Measurements from ENCODE around the gene MYL7.

The MYL7 gene

DNA sequence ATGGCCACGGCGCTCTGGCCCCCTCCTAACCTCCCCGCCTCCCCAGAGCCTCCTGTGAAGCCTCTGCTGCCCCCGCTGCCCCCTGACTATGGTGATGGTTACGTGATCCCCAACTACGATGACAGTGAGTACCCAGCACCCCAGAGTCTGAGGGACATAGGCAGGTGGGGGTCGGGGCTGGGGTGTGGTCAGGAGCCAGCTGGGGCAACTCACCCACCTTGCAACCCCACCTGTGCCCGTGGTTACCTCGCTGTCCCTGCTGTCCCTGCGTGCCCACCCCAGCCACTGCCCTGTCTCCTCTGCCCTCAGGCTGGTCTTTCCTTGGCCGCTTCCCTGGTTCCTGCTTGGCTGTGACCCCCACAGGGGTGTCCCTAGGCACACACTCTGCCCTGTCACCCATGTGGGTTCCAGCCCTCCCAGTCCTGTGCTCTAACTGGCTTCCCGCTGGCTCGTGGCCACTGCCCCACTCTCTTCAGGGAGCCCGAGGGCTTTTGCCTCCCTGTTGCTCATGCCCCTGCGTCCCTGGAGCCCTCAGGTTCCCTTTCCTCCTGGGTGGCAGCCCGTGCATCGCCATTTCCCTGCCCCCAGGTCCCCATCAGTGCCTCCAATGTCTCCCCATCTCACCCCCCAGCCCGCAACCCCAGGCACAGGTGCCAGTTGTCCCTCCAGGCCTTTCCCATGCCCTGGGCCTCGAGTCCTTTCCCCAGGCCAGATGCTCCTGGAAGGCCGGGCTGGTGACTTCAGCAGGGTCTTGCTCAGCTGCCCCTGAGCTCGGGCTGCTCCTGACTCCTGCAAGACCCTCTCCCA, 33.0 kb downstream of the MYL7 start:
- no peak overlapping the region for H3K4ac ChIP-seq (ENCODE audit: low read length)
- peaks cover 0 to 2% of the 10 kb centered on the region in 2 donors for H3K9me3 ChIP-seq (replicated peaks in 1 of 2; ENCODE audit: control insufficient read depth in 2 of 2, insufficient read depth in 1 of 2, low read depth in 1 of 2, low read length in 2 of 2)
- no peak overlapping the region for H2BK120ac ChIP-seq (ENCODE audit: low read depth, low read length)
- H4K8ac ChIP-seq (ENCODE audit: low read depth, low read length), result peak overlapping the region; percentile 3
- no peak overlapping the region for H2BK15ac ChIP-seq (ENCODE audit: low read length)
- H2AK5ac ChIP-seq (ENCODE audit: low read depth, low read length), result no peak overlapping the region
- peaks cover 0 to 8% (median 0%) of the 10 kb centered on the region in 3 experiments for H3K27me3 ChIP-seq (ENCODE audit: control insufficient read depth in 3 of 3, insufficient read depth in 3 of 3, low read depth in 1 of 3, low read length in 3 of 3)
- no peak overlapping the region for H3K4me2 ChIP-seq (ENCODE audit: insufficient read depth, low read length, poor library complexity, severe bottlenecking)
- H3K27ac ChIP-seq (replicated peaks; ENCODE audit: low read length), result no peak overlapping the region
- H3K36me3 ChIP-seq (replicated peaks in 1 of 2; ENCODE audit: control insufficient read depth in 2 of 2, insufficient read depth in 2 of 2, low read length in 2 of 2), result peaks cover 18 to 32% of the 10 kb centered on the region in 2 donors
- H2BK5ac ChIP-seq (ENCODE audit: low read length), result no peak overlapping the region
- no peak overlapping the region for H4K91ac ChIP-seq (ENCODE audit: low read depth, low read length, poor library complexity)
- no peak for DNase-seq (ENCODE audit: low spot score)
- H3K4me1 ChIP-seq (ENCODE audit: control insufficient read depth in 2 of 2, insufficient read depth in 1 of 2, low read depth in 1 of 2, low read length in 2 of 2), result peaks cover 8 to 10% of the 10 kb centered on the region in 2 donors
- H3K4me3 ChIP-seq (ENCODE audit: low read length in 2 of 2), result no peak overlapping the region
- no peaks in the 10 kb centered on the region for H3K79me1 ChIP-seq (ENCODE audit: low read depth, low read length)
- no peak overlapping the region for H2AFZ ChIP-seq (ENCODE audit: low read length)
- no peak overlapping the region for H3K18ac ChIP-seq (ENCODE audit: low read length)
- WGBS, 2 donors (ENCODE audit: extremely low coverage in 2 of 2, insufficient read length in 2 of 2, insufficient replicate concordance in 1 of 2), result no CpG with 5 or more reads among the region's 21 CpGs
- no peak overlapping the region for H3K9ac ChIP-seq (ENCODE audit: low read depth, low read length, poor library complexity)
- H3K23ac ChIP-seq (ENCODE audit: low read depth, low read length, poor library complexity), result peak overlapping the region; percentile 43
- peak overlapping the region; percentile 41 for H2BK12ac ChIP-seq (ENCODE audit: low read length)
- no peak overlapping the region for H3K14ac ChIP-seq (ENCODE audit: low read length)

DNA sequence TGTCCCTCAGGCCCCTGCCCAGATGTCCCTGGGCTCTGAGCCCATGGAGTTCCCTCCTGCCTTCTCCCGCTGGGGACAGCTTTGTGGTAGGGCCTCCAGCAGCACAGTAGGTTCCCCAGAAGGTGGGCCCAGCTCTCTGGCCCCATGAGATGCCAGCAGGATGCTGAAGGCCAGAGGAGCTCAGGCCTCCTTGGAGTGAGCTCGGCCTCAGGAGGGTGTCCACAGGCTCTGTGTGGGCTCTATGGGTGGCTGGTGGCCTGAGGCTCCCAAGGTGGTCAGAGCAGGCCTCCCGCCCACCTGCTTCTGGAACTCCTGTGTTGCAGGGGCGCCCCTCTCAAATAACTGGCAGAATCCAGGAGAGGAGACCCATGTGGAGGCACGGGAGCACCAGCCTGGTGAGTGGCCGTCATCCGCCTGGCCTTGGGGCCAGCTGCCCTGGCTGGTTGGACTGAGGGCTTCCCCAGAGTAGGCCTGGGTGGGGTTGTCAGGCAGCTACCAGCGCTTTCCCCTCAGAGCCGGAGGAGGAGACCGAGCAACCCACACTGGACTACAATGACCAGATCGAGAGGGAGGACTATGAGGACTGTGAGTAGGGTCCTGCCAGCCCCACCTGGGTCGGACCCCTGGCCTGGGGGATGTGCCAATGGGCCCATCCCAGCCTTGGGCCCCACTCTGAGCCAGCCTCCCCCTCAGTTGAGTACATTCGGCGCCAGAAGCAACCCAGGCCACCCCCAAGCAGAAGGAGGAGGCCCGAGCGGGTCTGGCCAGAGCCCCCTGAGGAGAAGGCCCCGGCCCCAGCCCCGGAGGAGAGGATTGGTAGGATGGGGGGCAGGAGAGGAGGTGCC, 33.8 kb downstream of the MYL7 start:
- DNase-seq (ENCODE audit: low spot score), result no peak
- peaks cover 14 to 30% of the 10 kb centered on the region in 2 donors for H3K36me3 ChIP-seq (replicated peaks in 1 of 2; ENCODE audit: control insufficient read depth in 2 of 2, insufficient read depth in 2 of 2, low read length in 2 of 2)
- H3K14ac ChIP-seq (ENCODE audit: low read length), result peak overlapping the region; percentile 64
- WGBS, 2 donors (ENCODE audit: extremely low coverage in 2 of 2, insufficient read length in 2 of 2, insufficient replicate concordance in 1 of 2), result no CpG with 5 or more reads among the region's 18 CpGs
- no peak overlapping the region for H3K27ac ChIP-seq (replicated peaks; ENCODE audit: low read length)
- peaks cover 0 to 8% (median 5%) of the 10 kb centered on the region in 3 experiments for H3K27me3 ChIP-seq (ENCODE audit: control insufficient read depth in 3 of 3, insufficient read depth in 3 of 3, low read depth in 1 of 3, low read length in 3 of 3)
- H2AK5ac ChIP-seq (ENCODE audit: low read depth, low read length), result no peak overlapping the region
- H3K23ac ChIP-seq (ENCODE audit: low read depth, low read length, poor library complexity), result no peak overlapping the region
- H3K4ac ChIP-seq (ENCODE audit: low read length), result no peak overlapping the region
- peaks cover 8 to 10% of the 10 kb centered on the region in 2 donors for H3K4me1 ChIP-seq (ENCODE audit: control insufficient read depth in 2 of 2, insufficient read depth in 1 of 2, low read depth in 1 of 2, low read length in 2 of 2)
- H2BK12ac ChIP-seq (ENCODE audit: low read length), result no peak overlapping the region
- H3K9ac ChIP-seq (ENCODE audit: low read depth, low read length, poor library complexity), result no peak overlapping the region
- H2AFZ ChIP-seq (ENCODE audit: low read length), result no peak overlapping the region
- H4K8ac ChIP-seq (ENCODE audit: low read depth, low read length), result no peak overlapping the region
- no peak overlapping the region for H3K4me2 ChIP-seq (ENCODE audit: insufficient read depth, low read length, poor library complexity, severe bottlenecking)
- no peak overlapping the region for H3K4me3 ChIP-seq (ENCODE audit: low read length in 2 of 2)
- H3K79me1 ChIP-seq (ENCODE audit: low read depth, low read length), result no peaks in the 10 kb centered on the region
- no peak overlapping the region for H2BK120ac ChIP-seq (ENCODE audit: low read depth, low read length)
- peak overlapping the region; percentile 13 for H2BK5ac ChIP-seq (ENCODE audit: low read length)
- H3K9me3 ChIP-seq (replicated peaks in 1 of 2; ENCODE audit: control insufficient read depth in 2 of 2, insufficient read depth in 1 of 2, low read depth in 1 of 2, low read length in 2 of 2), result peaks cover 0 to 2% of the 10 kb centered on the region in 2 donors
- H3K18ac ChIP-seq (ENCODE audit: low read length), result no peak overlapping the region
- H4K91ac ChIP-seq (ENCODE audit: low read depth, low read length, poor library complexity), result no peak overlapping the region
- H2BK15ac ChIP-seq (ENCODE audit: low read length), result no peak overlapping the region

DNA sequence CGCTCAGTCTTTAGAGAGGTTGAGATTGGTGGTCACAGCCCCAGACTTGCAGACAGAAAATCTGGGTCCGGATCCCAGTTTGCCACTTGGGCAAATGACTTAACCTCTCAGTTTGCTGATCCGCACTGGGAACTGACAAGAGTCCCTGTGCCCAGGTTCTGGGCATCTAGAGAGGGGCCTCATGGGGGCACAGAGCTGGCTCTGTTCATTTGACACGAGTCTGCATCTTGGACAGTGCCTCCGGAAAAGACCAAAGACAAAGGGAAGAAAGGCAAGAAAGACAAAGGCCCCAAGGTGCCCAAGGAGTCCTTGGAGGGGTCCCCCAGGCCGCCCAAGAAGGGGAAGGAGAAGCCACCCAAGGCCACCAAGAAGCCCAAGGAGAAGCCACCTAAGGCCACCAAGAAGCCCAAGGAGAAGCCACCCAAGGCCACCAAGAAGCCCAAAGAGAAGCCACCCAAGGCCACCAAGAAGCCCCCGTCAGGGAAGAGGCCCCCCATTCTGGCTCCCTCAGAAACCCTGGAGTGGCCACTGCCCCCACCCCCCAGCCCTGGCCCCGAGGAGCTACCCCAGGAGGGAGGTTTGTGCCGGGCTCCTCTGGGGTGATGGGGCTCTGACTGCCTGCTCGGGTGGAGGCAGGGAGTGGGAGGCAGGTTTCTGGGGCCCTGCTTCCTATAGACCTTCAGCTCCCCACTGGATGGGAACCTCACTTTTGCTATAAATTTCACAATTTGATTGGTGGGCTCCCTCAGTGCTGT, 34.6 kb downstream of the MYL7 start:
- Histone ChIP-seq H2BK5ac (ENCODE audit: low read length) (peak overlapping the region; percentile 13), H3K9me3 (replicated peaks in 1 of 2; ENCODE audit: control insufficient read depth in 2 of 2, insufficient read depth in 1 of 2, low read depth in 1 of 2, low read length in 2 of 2) (no peaks in the 10 kb centered on the region), H2AFZ (ENCODE audit: low read length) (no peak overlapping the region), H2BK120ac (ENCODE audit: low read depth, low read length) (no peak overlapping the region), H4K8ac (ENCODE audit: low read depth, low read length) (no peak overlapping the region), H3K23ac (ENCODE audit: low read depth, low read length, poor library complexity) (no peak overlapping the region), H3K4me2 (ENCODE audit: insufficient read depth, low read length, poor library complexity, severe bottlenecking) (no peak overlapping the region), H2BK12ac (ENCODE audit: low read length) (no peak overlapping the region), H3K4ac (ENCODE audit: low read length) (no peak overlapping the region), H2BK15ac (ENCODE audit: low read length) (no peak overlapping the region), H3K27ac (replicated peaks; ENCODE audit: low read length) (no peak overlapping the region), H4K91ac (ENCODE audit: low read depth, low read length, poor library complexity) (no peak overlapping the region), H3K27me3 (ENCODE audit: control insufficient read depth in 3 of 3, insufficient read depth in 3 of 3, low read depth in 1 of 3, low read length in 3 of 3) (peaks cover 0 to 8% (median 5%) of the 10 kb centered on the region in 3 experiments), H3K4me3 (ENCODE audit: low read length in 2 of 2) (no peak overlapping the region), H3K4me1 (ENCODE audit: control insufficient read depth in 2 of 2, insufficient read depth in 1 of 2, low read depth in 1 of 2, low read length in 2 of 2) (peaks cover 8 to 10% of the 10 kb centered on the region in 2 donors), H3K79me1 (ENCODE audit: low read depth, low read length) (no peaks in the 10 kb centered on the region), H3K9ac (ENCODE audit: low read depth, low read length, poor library complexity) (no peak overlapping the region), H3K14ac (ENCODE audit: low read length) (no peak overlapping the region), H3K18ac (ENCODE audit: low read length) (no peak overlapping the region), H2AK5ac (ENCODE audit: low read depth, low read length) (no peak overlapping the region), H3K36me3 (replicated peaks in 1 of 2; ENCODE audit: control insufficient read depth in 2 of 2, insufficient read depth in 2 of 2, low read length in 2 of 2) (peaks cover 7 to 27% of the 10 kb centered on the region in 2 donors)
- no CpG with 5 or more reads among the region's 10 CpGs for WGBS, 2 donors (ENCODE audit: extremely low coverage in 2 of 2, insufficient read length in 2 of 2, insufficient replicate concordance in 1 of 2)
- no peak for DNase-seq (ENCODE audit: low spot score)
